SK-N-MC (cell line): ENCODE results near the gene FGF14.
A peak's percentile ranks its signal among the peaks of the same experiment; 100 is the strongest.
"Not testable (repeated sequence)": the region's sequence is repeated elsewhere in the genome, so short reads cannot be mapped to it uniquely, and the experiment has no call there.

Source experiments
- DNase-seq: peaks from one replicate; pipeline ENCODE4 v3.0.0-alpha.2; 2011; ENCODE audit warnings: low read depth, low spot score
- H3K27ac ChIP-seq: fragments of 200-600 bp; sonication (generic); 2 replicates; pipeline ENCODE4 v1.5.1; 2016; ENCODE audit warnings: mixed run types
- H3K36me3 ChIP-seq: fragments of 200-600 bp; sonication (generic); 2 replicates; pipeline ENCODE4 v1.6.1; 2017; ENCODE audit warnings: antibody characterized with exemption, low read length, mixed read lengths; ENCODE audit not compliant: insufficient read depth
- H3K4me3 ChIP-seq: fragments of 200-600 bp; sonication (generic); 2 replicates; pipeline ENCODE4 v1.5.1; 2016
- H3K9ac ChIP-seq: fragments of 200-600 bp; sonication (generic); 2 replicates; pipeline ENCODE4 v1.8.0; 2017; ENCODE audit warnings: mixed run types, mixed read lengths; ENCODE audit not compliant: insufficient read length
- H3K9me3 ChIP-seq: fragments of 200-600 bp; sonication (generic); 2 replicates; pipeline ENCODE4 v1.6.1; 2017; ENCODE audit warnings: low read depth, mild to moderate bottlenecking, antibody characterized with exemption, low read length, moderate library complexity, mixed read lengths
- EZH2 ChIP-seq: fragments of 200-600 bp; sonication (generic); IDR thresholded peaks from one replicate; pipeline ENCODE4 v1.6.1; 2017; ENCODE audit warnings: antibody characterized with exemption
- FOXP2 ChIP-seq: optimal IDR thresholded peaks from 2 replicates; pipeline ENCODE3; 2011; ENCODE audit warnings: mild to moderate bottlenecking, moderate library complexity; ENCODE audit not compliant: insufficient read depth; ENCODE audit errors: extremely low read length, control extremely low read depth
- POLR2AphosphoS5 ChIP-seq: IDR thresholded peaks from 2 replicates; pipeline ENCODE4 v1.6.1; 2012; ENCODE audit warnings: mild to moderate bottlenecking, low read depth, low read length, borderline replicate concordance

Gene FGF14

DNA sequence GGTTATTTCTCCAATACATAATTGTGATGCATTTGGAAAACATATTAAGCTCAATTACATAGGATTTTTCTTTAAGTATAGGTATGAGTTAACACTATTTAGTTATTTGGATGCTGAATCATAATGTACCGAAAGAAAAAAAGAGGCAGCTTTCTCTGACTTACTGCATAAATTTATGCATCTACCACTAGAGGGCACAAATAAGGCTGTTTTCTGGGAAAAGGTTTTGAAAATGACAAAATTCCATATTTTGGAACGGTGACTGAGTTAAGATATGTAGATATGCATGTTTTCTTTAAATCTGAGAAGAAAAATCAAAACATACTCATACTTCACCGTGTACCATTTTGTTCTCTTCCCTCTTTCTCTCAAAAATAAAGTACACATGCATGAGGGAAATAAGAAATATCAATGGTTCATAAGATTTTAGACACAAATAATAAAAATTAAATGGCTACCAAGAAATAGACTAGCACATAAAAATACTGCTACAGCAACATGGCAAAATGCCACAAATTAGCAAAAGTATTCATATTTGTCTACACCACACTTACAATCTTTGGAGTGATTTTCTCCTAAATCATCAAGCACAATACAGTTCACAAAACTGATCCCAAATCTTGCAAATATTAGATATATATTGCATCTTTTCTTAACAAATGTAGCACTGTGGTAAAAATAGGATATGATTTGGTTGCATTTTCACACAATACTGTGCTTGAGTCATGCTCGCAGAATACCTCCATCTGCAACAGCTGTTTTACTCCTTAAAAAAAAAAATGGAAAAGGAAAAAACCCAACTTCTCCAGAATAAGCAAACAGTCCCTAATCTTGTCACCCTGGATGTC lies 260.0 kb downstream of the FGF14 start:
- H3K9ac ChIP-seq, result peak overlapping the region; percentile 60
- H3K9me3 ChIP-seq, result no peaks in the 10 kb centered on the region
- no peak for TF ChIP-seq POLR2AphosphoS5
- TF ChIP-seq EZH2, result no peak
- TF ChIP-seq FOXP2, result no peak
- H3K4me3 ChIP-seq, result peak overlapping the region; percentile 2; the same call in 1 of the 2 replicates
- H3K36me3 ChIP-seq, result no peaks in the 10 kb centered on the region
- H3K27ac ChIP-seq, result peak overlapping the region; percentile 69
- peak; percentile 32 for DNase-seq

DNA sequence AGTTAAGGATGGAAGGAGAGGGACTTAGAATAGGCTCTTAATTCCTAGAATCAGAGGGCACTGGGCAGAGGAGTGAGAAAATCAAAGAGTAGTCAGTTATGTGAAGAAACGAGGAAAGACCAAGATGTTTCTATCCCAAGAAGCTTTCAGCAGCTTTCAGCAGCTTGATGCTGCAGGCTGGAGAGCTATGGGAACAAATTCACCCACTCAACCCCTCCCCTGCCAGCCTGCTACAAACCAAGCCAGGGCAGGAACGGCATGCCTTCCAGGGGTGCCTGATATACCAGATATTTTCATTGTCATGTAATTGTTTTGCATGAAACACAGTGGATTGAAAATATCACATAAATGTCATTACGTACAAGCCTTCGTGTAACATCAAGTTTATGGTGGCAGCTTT lies 262.2 kb downstream of the FGF14 start:
- no peak for TF ChIP-seq FOXP2
- TF ChIP-seq POLR2AphosphoS5, result no peak
- DNase-seq, result no peak
- H3K27ac ChIP-seq, result no peak overlapping the region
- no peaks in the 10 kb centered on the region for H3K9me3 ChIP-seq
- no peak overlapping the region for H3K4me3 ChIP-seq
- H3K9ac ChIP-seq, result no peak overlapping the region
- no peaks in the 10 kb centered on the region for H3K36me3 ChIP-seq

DNA sequence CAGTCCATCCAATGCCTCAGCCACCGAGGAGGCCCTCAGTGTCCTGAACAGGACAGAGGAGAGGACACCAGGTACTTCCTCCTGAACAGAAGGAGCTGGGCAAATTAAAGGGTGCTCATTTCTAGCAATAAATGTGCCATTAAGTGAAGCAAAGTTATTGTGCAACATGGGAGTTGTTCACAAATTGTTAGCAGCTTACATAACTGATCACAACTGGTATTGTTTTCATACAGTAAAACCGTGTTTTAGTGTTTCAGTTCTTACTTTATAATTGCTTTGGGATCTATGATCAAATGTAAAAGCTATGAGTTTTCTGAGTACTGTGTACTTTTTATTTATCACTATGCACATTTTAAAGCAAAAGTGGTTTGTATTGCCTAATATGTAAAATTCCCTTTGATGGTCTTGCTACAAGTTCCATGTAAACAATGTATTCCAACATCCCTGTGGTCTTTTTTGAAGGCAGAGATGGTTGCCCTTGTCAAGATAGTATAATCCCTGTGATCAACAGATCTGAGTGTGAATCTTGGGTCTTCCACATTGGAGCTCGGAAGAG lies 263.1 kb downstream of the FGF14 start:
- no peak overlapping the region for H3K27ac ChIP-seq
- DNase-seq, result no peak
- H3K9ac ChIP-seq, result no peak overlapping the region
- no peak overlapping the region for H3K4me3 ChIP-seq
- H3K36me3 ChIP-seq, result no peaks in the 10 kb centered on the region
- no peaks in the 10 kb centered on the region for H3K9me3 ChIP-seq
- TF ChIP-seq EZH2 (no peak), POLR2AphosphoS5 (no peak), FOXP2 (no peak)

DNA sequence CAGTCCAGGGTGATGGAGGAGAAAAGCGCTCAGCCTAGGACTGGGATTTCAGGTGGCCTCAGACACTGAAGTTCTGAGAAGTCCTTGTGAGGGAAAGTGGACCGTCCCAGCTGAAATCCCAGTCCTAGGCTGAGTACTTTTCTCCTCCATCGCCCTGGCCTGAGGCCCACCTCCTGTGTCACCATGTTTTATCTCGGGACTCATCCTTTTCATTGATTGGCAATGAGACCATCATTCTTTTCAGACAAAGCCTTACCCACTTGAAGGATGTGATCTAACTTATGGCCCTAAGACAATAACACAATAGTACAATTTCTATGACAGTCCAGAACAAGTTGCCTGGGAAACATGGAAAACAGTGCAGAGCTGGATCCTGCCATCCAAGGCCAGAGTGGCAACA lies 263.9 kb downstream of the FGF14 start:
- not testable (repeated sequence) for H3K9ac ChIP-seq, H3K9me3 ChIP-seq, H3K4me3 ChIP-seq, DNase-seq, H3K36me3 ChIP-seq, H3K27ac ChIP-seq

DNA sequence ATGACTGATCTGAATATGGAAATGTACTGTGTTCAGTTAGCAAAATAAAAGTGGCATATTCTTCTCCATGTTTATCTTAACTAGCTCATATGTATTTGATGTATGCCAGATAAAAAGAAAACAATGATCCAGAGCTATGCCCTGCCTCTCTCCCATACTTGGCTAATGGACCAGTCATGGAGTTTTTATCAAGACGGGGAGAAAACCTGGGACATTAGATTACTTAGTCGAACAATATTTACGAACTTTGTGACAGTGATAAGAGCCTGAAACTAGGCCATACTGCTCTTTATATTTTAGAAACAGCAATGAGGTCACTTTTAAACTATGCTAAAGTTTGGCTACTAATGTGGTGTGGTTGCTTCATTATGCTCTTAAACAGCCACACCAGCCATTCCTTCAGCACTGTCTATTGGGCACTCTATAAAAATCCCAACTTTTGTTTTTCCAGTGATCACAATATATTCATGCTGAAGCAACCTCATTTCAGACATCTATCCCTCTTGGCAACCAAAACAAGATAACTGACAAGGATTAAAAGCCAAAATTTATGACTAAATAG lies 265.0 kb downstream of the FGF14 start:
- Histone ChIP-seq H3K4me3 (no peak overlapping the region), H3K9me3 (no peaks in the 10 kb centered on the region), H3K36me3 (no peaks in the 10 kb centered on the region), H3K9ac (no peak overlapping the region), H3K27ac (no peak overlapping the region)
- DNase-seq, result no peak
- TF ChIP-seq EZH2 (no peak), FOXP2 (no peak), POLR2AphosphoS5 (no peak)

DNA sequence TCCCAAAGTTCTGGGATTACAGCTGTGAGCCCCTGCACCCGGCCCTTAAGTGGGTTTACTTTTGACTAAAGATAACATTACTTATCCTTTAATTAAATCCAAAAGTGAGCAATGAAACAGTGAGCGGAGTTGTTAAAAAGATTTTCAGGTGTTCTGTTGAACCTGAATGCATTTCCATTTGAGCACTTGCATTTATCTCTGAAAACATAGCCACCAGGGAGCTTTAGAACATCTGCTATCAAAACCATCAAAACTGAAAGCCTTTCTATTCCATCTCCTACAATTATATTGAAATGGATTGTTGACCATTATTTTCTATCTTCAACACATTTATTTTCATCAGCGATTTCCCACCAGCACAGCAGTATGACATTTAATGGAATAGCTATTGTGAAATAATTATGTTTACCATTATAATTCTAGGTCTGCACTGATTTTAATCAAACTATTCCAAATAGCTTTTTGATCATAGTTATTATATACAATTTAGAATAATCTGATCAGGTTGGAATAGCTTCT lies 269.0 kb downstream of the FGF14 start:
- no peaks in the 10 kb centered on the region for H3K36me3 ChIP-seq
- H3K9ac ChIP-seq, result no peak overlapping the region
- no peak overlapping the region for H3K4me3 ChIP-seq
- H3K9me3 ChIP-seq, result no peaks in the 10 kb centered on the region
- DNase-seq, result no peak
- no peak overlapping the region for H3K27ac ChIP-seq
- TF ChIP-seq EZH2, result no peak
- no peak for TF ChIP-seq FOXP2
- no peak for TF ChIP-seq POLR2AphosphoS5

DNA sequence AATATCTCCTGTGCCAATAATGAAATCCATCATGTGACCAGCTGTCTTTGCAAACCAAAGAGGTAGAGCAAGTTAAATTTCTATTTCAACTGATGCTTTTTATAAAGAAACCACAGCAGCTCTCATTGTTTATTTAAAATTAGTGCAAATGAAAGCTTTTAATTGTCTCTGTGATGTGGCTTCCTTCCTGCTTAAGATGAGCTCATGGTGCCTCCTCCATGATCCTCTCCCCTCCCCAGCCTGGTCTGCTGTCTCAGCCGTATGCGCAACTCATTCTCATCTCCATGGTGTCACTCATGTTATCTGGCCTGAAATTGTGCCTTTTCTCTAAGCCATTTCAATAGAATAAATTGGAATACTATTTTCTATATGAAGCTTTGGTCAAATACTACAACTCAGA lies 270.6 kb downstream of the FGF14 start:
- H3K4me3 ChIP-seq, result no peak overlapping the region
- no peaks in the 10 kb centered on the region for H3K36me3 ChIP-seq
- no peak overlapping the region for H3K9ac ChIP-seq
- no peaks in the 10 kb centered on the region for H3K9me3 ChIP-seq
- no peak overlapping the region for H3K27ac ChIP-seq
- DNase-seq, result no peak
- TF ChIP-seq EZH2 (no peak), POLR2AphosphoS5 (no peak)

DNA sequence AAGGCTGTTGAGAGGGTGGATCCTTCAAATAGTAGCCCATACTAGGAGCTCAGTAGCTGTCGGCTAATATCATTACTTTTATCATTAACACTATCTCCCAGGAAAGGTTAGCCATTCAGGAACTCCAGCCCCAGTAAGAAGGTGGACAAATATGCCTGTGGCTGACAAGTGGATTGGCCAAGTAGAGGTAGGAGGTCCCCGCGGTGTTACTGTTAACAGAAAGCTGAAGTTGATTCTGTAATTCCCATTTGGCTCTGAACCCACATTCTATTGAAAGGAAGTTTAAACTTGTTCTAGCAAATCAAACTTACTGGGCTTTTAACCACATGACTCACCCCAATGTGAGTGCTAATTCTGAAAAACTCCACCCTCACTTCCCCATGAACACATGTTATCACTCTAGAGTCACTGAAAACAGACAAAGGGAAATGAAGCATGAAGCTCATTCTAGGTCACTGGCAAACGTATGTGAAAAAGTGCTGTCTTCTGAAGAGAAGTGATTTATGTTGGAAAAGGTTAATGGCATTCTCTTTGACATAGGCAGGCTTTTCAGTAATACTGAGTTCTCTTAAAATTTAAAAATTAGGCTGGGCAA lies 273.5 kb downstream of the FGF14 start:
- no peak for DNase-seq
- Histone ChIP-seq H3K27ac (no peak overlapping the region), H3K36me3 (no peaks in the 10 kb centered on the region), H3K4me3 (no peak overlapping the region), H3K9ac (no peak overlapping the region), H3K9me3 (no peaks in the 10 kb centered on the region)
- no peak for TF ChIP-seq EZH2
- no peak for TF ChIP-seq POLR2AphosphoS5
- no peak for TF ChIP-seq FOXP2
